Mammary epithelial cell (primary cell): ENCODE data around the gene HOXD4.

Experiments used
- CTCF ChIP-seq, 2 donors: IDR thresholded peaks in 1 of 2; conservative IDR thresholded peaks in 1 of 2; 2 replicates each; pipeline ENCODE4 v1.5.1; 2011 to 2012; ENCODE audit warnings: inconsistent platforms in 2 of 2, low read length in 2 of 2, mild to moderate bottlenecking in 2 of 2, control low read depth in 1 of 2, low read depth in 1 of 2; ENCODE audit not compliant: insufficient read depth in 1 of 2; ENCODE audit errors: extremely low read depth in 1 of 2
- EZH2 ChIP-seq: IDR thresholded peaks from 2 replicates; pipeline ENCODE4 v1.6.1; 2012; ENCODE audit warnings: low read length, inconsistent platforms, borderline replicate concordance

DNA sequence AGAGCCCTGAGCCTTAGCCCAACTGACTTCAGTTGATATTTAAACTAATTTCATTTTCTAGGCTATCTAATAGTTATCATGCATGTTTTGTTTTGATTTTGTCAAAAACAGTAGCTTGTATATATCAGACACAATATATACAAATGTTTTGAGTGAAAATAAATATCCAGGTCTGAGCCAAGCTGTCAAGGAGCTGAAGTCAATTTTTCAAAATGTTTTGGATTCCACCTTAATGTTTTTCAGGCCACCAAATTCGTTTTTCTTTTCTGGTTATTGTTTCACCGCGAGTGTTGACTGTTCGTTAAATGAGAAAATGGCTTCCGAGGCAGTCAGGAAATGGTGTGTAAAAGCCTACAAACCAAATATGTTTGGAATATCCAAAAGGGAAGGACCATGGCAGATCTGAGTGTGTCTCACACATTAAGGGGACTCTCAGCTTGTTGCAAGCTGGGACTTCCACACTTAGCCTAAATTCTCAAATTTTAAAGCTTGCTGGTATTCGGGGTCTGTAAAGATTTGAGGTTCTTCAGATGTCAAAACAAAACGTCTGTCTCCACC is 49.0 kb upstream of the HOXD4 start:
- no peak for TF ChIP-seq CTCF (conservative IDR thresholded peaks at IDR 0.05 in 1 of 2, IDR thresholded peaks at IDR 0.05 in 1 of 2; ENCODE audit: extremely low read depth in 1 of 2, insufficient read depth in 1 of 2, low read depth in 1 of 2, low read length in 2 of 2)
- no peak for TF ChIP-seq EZH2
